PC-3 (cell line): ENCODE measurements around the gene KRT8. TPM values are rescaled to one million over a fixed set of nuclear protein-coding genes. Genes with fewer than 3 reads are reported as not detected.
A peak's percentile ranks its signal among the peaks of the same experiment; 100 is the strongest.

Source experiments
- ATAC-seq: fragments of 200-7000 bp; cut with Tn5 transposase; 2 replicates; pipeline ENCODE4 v1.9.1; 2020; ENCODE audit warnings: mild to moderate bottlenecking, moderate library complexity
- BruUV-seq: library from RNA; stranded (reverse); fragments of 400-500 nt; replicated peaks from 2 replicates; lab custom pipeline; 2021; lab: Mats Ljungman, UMichigan
- CTCF ChIA-PET: fragments of 300-600 bp; sonication (Branson Sonifier 250); formaldehyde crosslinking; loops from one replicate; lab custom pipeline; 2022; ENCODE audit warnings: antibody characterized with exemption; lab: Charles Lee
- POLR2A ChIA-PET: fragments of 300-600 bp; sonication (Branson Sonifier 250); formaldehyde crosslinking; loops from one replicate; lab custom pipeline; 2022; ENCODE audit warnings: antibody characterized with exemption; ENCODE audit not compliant: unreplicated experiment; lab: Charles Lee
- DNase-seq: peaks from one replicate; pipeline ENCODE4 v3.0.0-alpha.2; 2015
- H2AFZ ChIP-seq: fragments of 300-600 bp; sonication (generic); 2 replicates; pipeline ENCODE4 v1.6.0; 2016; ENCODE audit warnings: antibody characterized with exemption, low read length
- H3F3A ChIP-seq: fragments of 300-600 bp; sonication (generic); one replicate; pipeline ENCODE4 v1.6.0; 2017; ENCODE audit warnings: antibody characterized with exemption, low read length, control low read depth, mild to moderate bottlenecking; ENCODE audit not compliant: unreplicated experiment
- H3K27ac ChIP-seq: fragments of 300-600 bp; sonication (generic); 2 replicates; pipeline ENCODE4 v1.5.1; 2016; ENCODE audit warnings: mild to moderate bottlenecking, low read length
- H3K27me3 ChIP-seq: fragments of 300-600 bp; sonication (generic); 2 replicates; pipeline ENCODE4 v1.6.1; 2016; ENCODE audit warnings: low read length, mixed read lengths
- H3K36me3 ChIP-seq: fragments of 300-600 bp; sonication (generic); 2 replicates; pipeline ENCODE4 v1.6.1; 2016; ENCODE audit warnings: low read depth, mixed run types, low read length, mixed read lengths
- H3K4me1 ChIP-seq: fragments of 300-600 bp; sonication (generic); 2 replicates; pipeline ENCODE4 v1.5.1; 2016; ENCODE audit warnings: low read length; ENCODE audit not compliant: insufficient read depth
- H3K4me2 ChIP-seq: fragments of 300-600 bp; sonication (generic); 2 replicates; pipeline ENCODE4 v1.6.0; 2016; ENCODE audit warnings: low read length
- H3K4me3 ChIP-seq: fragments of 300-600 bp; sonication (generic); 2 replicates; pipeline ENCODE4 v1.5.1; 2016; ENCODE audit warnings: mild to moderate bottlenecking, low read length, mixed read lengths
- H3K79me2 ChIP-seq: fragments of 300-600 bp; sonication (generic); 2 replicates; pipeline ENCODE4 v1.6.1; 2017; ENCODE audit warnings: low read length, mixed read lengths
- H3K9ac ChIP-seq: fragments of 300-600 bp; sonication (generic); 2 replicates; pipeline ENCODE4 v1.6.0; 2016; ENCODE audit warnings: mild to moderate bottlenecking, low read length
- H3K9me2 ChIP-seq: fragments of 300-600 bp; sonication (generic); replicated peaks from 2 replicates; pipeline ENCODE4 v1.6.1; 2016; ENCODE audit warnings: mixed run types, low read length, mixed read lengths
- H3K9me3 ChIP-seq: fragments of 300-600 bp; sonication (generic); 2 replicates; pipeline ENCODE4 v1.6.1; 2016; ENCODE audit warnings: low read length, mixed read lengths
- H4K20me1 ChIP-seq: fragments of 300-600 bp; sonication (generic); 2 replicates; pipeline ENCODE4 v1.6.1; 2016; ENCODE audit warnings: low read length, mixed read lengths
- EZH2 ChIP-seq: fragments of 300-600 bp; sonication (generic); IDR thresholded peaks from one replicate; pipeline ENCODE4 v1.6.1; 2017; ENCODE audit warnings: antibody characterized with exemption, mild to moderate bottlenecking, low read length; ENCODE audit not compliant: unreplicated experiment
- EZH2phosphoT487 ChIP-seq: fragments of 300-600 bp; sonication (generic); IDR thresholded peaks from 2 replicates; pipeline ENCODE4 v1.6.1; 2018; ENCODE audit warnings: mild to moderate bottlenecking, antibody characterized with exemption, low read length, borderline replicate concordance
- intact Hi-C: fragments of 100-400 bp; cut with micrococcal nuclease; formaldehyde crosslinking; loops from 2 replicates; pipeline ENCODE4 v1.9.0; 2023
- total RNA-seq: library from RNA; depleted of rRNA; stranded (reverse); fragments of >200 nt; gene quantifications from 2 replicates; pipeline ENCODE4 v1.2.3, GENCODE V29; 2014
- TF ChIP-seq, protein P1 (sequence below): fragments of 300-600 bp; sonication (generic); conservative IDR thresholded peaks from 2 replicates; pipeline ENCODE4 v1.5.1; 2017; ENCODE audit warnings: antibody characterized with exemption, low read depth, mild to moderate bottlenecking, low read length

KRT8 gene
- total RNA-seq, 1 experiment from 2014 or later = 719 TPM

- H3K9ac ChIP-seq = peak overlapping the region; percentile 18
- peaks cover 41% of the 10 kb centered on the region for H3K79me2 ChIP-seq
- no peaks in the 10 kb centered on the region for H3K9me3 ChIP-seq
- TF ChIP-seq, protein P1, sequence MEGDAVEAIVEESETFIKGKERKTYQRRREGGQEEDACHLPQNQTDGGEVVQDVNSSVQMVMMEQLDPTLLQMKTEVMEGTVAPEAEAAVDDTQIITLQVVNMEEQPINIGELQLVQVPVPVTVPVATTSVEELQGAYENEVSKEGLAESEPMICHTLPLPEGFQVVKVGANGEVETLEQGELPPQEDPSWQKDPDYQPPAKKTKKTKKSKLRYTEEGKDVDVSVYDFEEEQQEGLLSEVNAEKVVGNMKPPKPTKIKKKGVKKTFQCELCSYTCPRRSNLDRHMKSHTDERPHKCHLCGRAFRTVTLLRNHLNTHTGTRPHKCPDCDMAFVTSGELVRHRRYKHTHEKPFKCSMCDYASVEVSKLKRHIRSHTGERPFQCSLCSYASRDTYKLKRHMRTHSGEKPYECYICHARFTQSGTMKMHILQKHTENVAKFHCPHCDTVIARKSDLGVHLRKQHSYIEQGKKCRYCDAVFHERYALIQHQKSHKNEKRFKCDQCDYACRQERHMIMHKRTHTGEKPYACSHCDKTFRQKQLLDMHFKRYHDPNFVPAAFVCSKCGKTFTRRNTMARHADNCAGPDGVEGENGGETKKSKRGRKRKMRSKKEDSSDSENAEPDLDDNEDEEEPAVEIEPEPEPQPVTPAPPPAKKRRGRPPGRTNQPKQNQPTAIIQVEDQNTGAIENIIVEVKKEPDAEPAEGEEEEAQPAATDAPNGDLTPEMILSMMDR = no peak
- TF ChIP-seq EZH2phosphoT487 (no peak), EZH2 (no peak)
- H3F3A ChIP-seq = peaks cover 8% of the 10 kb centered on the region
- DNase-seq (peak; percentile 73), ATAC-seq (no peak)
- peaks cover 21% of the 10 kb centered on the region for H3K36me3 ChIP-seq
- H3K27me3 ChIP-seq = no peaks in the 10 kb centered on the region
- CTCF ChIA-PET = interaction anchor here (0.5 to 1.2 kb wide), 3 partner anchors 41 to 660 kb away, joined by 3 to 4 read pairs (median 3); partner anchors contain the start of gene KRT8
- POLR2A ChIA-PET = interaction anchor here (0.5 to 0.6 kb wide), 2 partner anchors 9 to 201 kb away, joined by 3 read pairs; no protein-coding TSS in a partner anchor
- H2AFZ ChIP-seq = no peak overlapping the region
- H3K9me2 ChIP-seq = no peaks in the 10 kb centered on the region
- peak overlapping the region; percentile 69 for H3K4me2 ChIP-seq
- BruUV-seq = no TSS peak
- peaks cover 57% of the 10 kb centered on the region for H3K4me1 ChIP-seq
- H3K27ac ChIP-seq = peak overlapping the region; percentile 73
- H3K4me3 ChIP-seq = peak overlapping the region; percentile 35; the same call in 1 of the 2 replicates
- intact Hi-C loops = no loop called here
- H4K20me1 ChIP-seq = peaks cover 25% of the 10 kb centered on the region
Measured at GRCh38 chr12:52946797-52947547, 42.1 kb upstream of the KRT8 start.

GRCh38 chr12:52946334-52946733 is 41.5 kb upstream of the KRT8 start:
- peak overlapping the region; percentile 2; the same call in 1 of the 2 replicates for H3K9ac ChIP-seq
- peak overlapping the region; percentile 35; the same call in 1 of the 2 replicates for H3K4me3 ChIP-seq

More at GRCh38 chr12:52946334-52946733, 41.5 kb upstream of the KRT8 start:
- Histone ChIP-seq H3K9me2 (no peaks in the 10 kb centered on the region), H3K27ac (peak overlapping the region; percentile 73), H3K27me3 (no peaks in the 10 kb centered on the region), H3K4me1 (peaks cover 50% of the 10 kb centered on the region), H3K36me3 (peaks cover 15% of the 10 kb centered on the region), H3K4me2 (peak overlapping the region; percentile 69), H3F3A (peaks cover 8% of the 10 kb centered on the region), H2AFZ (no peak overlapping the region), H4K20me1 (peaks cover 19% of the 10 kb centered on the region), H3K79me2 (peaks cover 35% of the 10 kb centered on the region), H3K9me3 (no peaks in the 10 kb centered on the region)
- ChIA-PET CTCF (interaction anchor here (0.5 kb wide), 1 partner anchor 660 kb away, joined by 3 read pairs; no protein-coding TSS in a partner anchor), POLR2A (interaction anchor here (0.5 to 0.7 kb wide), 3 partner anchors 59 to 663 kb away, joined by 3 to 12 read pairs (median 4); no protein-coding TSS in a partner anchor)
- intact Hi-C loops = no loop called here
- TF ChIP-seq EZH2phosphoT487 (no peak), EZH2 (no peak)
- TF ChIP-seq, protein P1 = no peak
- DNase-seq (no peak), ATAC-seq (no peak)
- BruUV-seq = no TSS peak
